ENCODE data around the gene PPM1M. TPM values are rescaled to one million over a fixed set of nuclear protein-coding genes. Genes with fewer than 3 reads are reported as not detected.
A peak's percentile ranks its signal among the peaks of the same experiment; 100 is the strongest.

The PPM1M gene
- total and polyA plus RNA-seq, 10 of the 15 experiments (the other 5 are each of a cell fraction or from before 2014, with no cell fraction given), result 7.3 to 24.8 (median 15.8) TPM

DNA sequence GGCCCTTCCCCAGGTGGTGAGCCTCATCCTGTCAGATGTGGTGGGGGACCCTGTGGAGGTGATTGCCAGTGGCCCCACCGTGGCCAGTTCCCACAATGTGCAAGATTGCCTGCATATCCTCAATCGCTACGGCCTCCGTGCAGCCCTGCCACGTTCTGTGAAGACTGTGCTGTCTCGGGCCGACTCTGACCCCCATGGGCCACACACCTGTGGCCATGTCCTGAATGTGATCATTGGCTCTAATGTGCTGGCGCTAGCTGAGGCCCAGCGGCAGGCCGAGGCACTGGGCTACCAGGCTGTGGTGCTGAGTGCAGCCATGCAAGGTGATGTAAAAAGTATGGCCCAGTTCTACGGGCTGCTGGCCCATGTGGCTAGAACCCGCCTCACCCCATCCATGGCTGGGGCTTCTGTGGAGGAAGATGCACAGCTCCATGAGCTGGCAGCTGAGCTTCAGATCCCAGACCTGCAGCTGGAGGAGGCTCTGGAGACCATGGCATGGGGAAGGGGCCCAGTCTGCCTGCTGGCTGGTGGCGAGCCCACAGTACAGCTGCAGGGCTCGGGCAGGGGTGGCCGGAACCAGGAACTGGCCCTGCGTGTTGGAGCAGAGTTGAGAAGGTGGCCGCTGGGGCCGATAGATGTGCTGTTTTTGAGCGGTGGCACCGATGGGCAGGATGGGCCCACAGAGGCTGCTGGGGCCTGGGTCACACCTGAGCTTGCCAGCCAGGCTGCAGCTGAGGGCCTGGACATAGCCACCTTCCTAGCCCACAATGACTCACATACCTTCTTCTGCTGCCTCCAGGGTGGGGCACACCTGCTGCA lies 46.9 kb downstream of the PPM1M start:
- Histone ChIP-seq H3K27ac (ENCODE audit: control insufficient read depth, insufficient read depth) (no peak overlapping the region), H4K20me1 (ENCODE audit: control insufficient read depth, insufficient read depth) (no peaks in the 10 kb centered on the region), H3K79me2 (ENCODE audit: control insufficient read depth, insufficient read depth, low read length) (peaks cover 10% of the 10 kb centered on the region), H3K4me2 (ENCODE audit: control insufficient read depth, insufficient read depth) (no peak overlapping the region), H3K36me3 (ENCODE audit: control insufficient read depth in 2 of 2, insufficient read depth in 2 of 2, low read length in 1 of 2) (peaks cover 3 to 6% of the 10 kb centered on the region in 2 experiments; a peak in 3 of 4 replicates), H3K9ac (ENCODE audit: control insufficient read depth, insufficient read depth, low read length) (no peak overlapping the region), H3K4me1 (ENCODE audit: control insufficient read depth, insufficient read depth, low read length) (peaks cover 11% of the 10 kb centered on the region), H3K4me3 (no peak overlapping the region), H3K9me3 (replicated peaks; ENCODE audit: control insufficient read depth, insufficient read depth, low read length) (no peaks in the 10 kb centered on the region), H2AFZ (ENCODE audit: control insufficient read depth, low read depth, low read length) (no peak overlapping the region), H3K27me3 (replicated peaks in 1 of 2; ENCODE audit: control insufficient read depth in 2 of 2, insufficient read depth in 2 of 2, low read length in 1 of 2) (no peaks in the 10 kb centered on the region)
- DNase-seq (ENCODE audit: low read depth, low spot score) (no peak), ATAC-seq (no peak), FAIRE-seq (no peak)
- RAD21 ChIA-PET (ENCODE audit: unreplicated experiment), result interaction anchor here (1.1 to 7.5 kb wide), 6 partner anchors 19 to 153 kb away, joined by 3 to 131 read pairs (median 4); partner anchors contain the start of gene SEMA3G
- no TSS peak for BruUV-seq (replicated peaks)
- TF ChIP-seq YY1 (IDR thresholded peaks at IDR 0.05; ENCODE audit: low read depth, low read length) (no peak), POLR2A (IDR thresholded peaks at IDR 0.05; ENCODE audit: low read depth, low read length) (0 out of 2 replicates have a peak, but pooled peaks have one; percentile 2), CREM (IDR thresholded peaks at IDR 0.05; ENCODE audit: low read depth) (no peak)
- POLR2A ChIA-PET, result interaction anchor here (0.9 kb wide), 1 partner anchor 42 kb away, joined by 5 read pairs; no protein-coding TSS in a partner anchor
- intact Hi-C loops (cut with micrococcal nuclease; ENCODE audit: unreplicated experiment) (loop anchor here (5.0 kb wide), 1 partner anchor 155 kb away; the partner anchor contains the start of gene SEMA3G), in situ Hi-C loops (cut with MboI) (loop anchor here (5.0 kb wide), 1 partner anchor 50 kb away; no protein-coding TSS in a partner anchor)
- 90% methylated on average over 20 of the region's 20 CpGs for WGBS (ENCODE audit: insufficient coverage, insufficient replicate concordance, low lambda C conversion rate, missing lambda C conversion rate)
- SMC1A ChIA-PET (ENCODE audit: uncharacterized antibody, unreplicated experiment), result interaction anchor here (0.6 to 6.1 kb wide), 5 partner anchors 16 to 779 kb away, joined by 3 to 159 read pairs (median 3); no protein-coding TSS in a partner anchor
- CTCF ChIA-PET, result interaction anchor here (0.8 to 19.0 kb wide), 14 partner anchors 8 to 288 kb away, joined by 3 to 451 read pairs (median 4); no protein-coding TSS in a partner anchor
